HEK293 (cell line): ENCODE measurements around the gene HHIP.

ENCODE experiments used
- REPIN1 ChIP-seq: fragments of 450-650 bp; formaldehyde crosslinking; IDR thresholded peaks from 2 replicates; pipeline ENCODE4 v1.5.1; 2017; ENCODE audit warnings: missing biosample characterization, missing genetic modification characterization, low read depth
- TF ChIP-seq, protein P1 (sequence below): fragments of 450-650 bp; formaldehyde crosslinking; IDR thresholded peaks from 2 replicates; pipeline ENCODE4 v1.5.1; 2016; ENCODE audit warnings: missing biosample characterization, missing genetic modification characterization
- TF ChIP-seq, protein P2 (sequence below): fragments of 450-650 bp; formaldehyde crosslinking; IDR thresholded peaks from 2 replicates; pipeline ENCODE4 v1.5.1; 2016; ENCODE audit warnings: missing biosample characterization, missing genetic modification characterization

DNA sequence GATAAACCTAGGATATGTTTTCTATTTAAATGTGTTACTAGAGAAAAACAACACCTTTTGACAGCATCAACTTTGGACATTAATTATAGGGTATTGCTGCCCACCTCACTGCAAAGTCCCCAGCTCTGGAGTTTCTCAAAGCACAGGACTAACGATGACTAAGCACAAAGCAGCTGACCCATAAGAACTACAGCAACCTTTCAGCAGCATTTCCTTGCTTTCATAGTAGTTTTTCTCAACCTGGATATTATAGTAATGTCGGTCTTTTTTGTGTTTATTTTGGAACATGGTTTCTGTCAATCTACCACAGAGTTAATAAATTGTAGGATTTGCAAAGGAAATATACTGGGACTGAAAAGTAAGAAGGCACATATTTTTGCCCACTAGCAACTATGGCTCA lies 21.5 kb downstream of the HHIP start:
- TF ChIP-seq, protein P1, sequence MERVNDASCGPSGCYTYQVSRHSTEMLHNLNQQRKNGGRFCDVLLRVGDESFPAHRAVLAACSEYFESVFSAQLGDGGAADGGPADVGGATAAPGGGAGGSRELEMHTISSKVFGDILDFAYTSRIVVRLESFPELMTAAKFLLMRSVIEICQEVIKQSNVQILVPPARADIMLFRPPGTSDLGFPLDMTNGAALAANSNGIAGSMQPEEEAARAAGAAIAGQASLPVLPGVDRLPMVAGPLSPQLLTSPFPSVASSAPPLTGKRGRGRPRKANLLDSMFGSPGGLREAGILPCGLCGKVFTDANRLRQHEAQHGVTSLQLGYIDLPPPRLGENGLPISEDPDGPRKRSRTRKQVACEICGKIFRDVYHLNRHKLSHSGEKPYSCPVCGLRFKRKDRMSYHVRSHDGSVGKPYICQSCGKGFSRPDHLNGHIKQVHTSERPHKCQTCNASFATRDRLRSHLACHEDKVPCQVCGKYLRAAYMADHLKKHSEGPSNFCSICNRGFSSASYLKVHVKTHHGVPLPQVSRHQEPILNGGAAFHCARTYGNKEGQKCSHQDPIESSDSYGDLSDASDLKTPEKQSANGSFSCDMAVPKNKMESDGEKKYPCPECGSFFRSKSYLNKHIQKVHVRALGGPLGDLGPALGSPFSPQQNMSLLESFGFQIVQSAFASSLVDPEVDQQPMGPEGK (tag by site-specific recombination): no peak
- TF ChIP-seq, protein P2, sequence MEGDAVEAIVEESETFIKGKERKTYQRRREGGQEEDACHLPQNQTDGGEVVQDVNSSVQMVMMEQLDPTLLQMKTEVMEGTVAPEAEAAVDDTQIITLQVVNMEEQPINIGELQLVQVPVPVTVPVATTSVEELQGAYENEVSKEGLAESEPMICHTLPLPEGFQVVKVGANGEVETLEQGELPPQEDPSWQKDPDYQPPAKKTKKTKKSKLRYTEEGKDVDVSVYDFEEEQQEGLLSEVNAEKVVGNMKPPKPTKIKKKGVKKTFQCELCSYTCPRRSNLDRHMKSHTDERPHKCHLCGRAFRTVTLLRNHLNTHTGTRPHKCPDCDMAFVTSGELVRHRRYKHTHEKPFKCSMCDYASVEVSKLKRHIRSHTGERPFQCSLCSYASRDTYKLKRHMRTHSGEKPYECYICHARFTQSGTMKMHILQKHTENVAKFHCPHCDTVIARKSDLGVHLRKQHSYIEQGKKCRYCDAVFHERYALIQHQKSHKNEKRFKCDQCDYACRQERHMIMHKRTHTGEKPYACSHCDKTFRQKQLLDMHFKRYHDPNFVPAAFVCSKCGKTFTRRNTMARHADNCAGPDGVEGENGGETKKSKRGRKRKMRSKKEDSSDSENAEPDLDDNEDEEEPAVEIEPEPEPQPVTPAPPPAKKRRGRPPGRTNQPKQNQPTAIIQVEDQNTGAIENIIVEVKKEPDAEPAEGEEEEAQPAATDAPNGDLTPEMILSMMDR: no peak
- no peak for TF ChIP-seq REPIN1 (tag by site-specific recombination)
